EL (cell line): ENCODE data around the gene TGFBR2.

Source experiments
- DNase-seq: peaks from one replicate; pipeline ENCODE4 v3.0.0-alpha.2; 2016

TGFBR2 gene

GRCh38 chr3:30695302-30696061, 89.1 kb downstream of the TGFBR2 start:
- DNase-seq: no peak

- DNase-seq: no peak
Measured at GRCh38 chr3:30696403-30696819, 90.0 kb downstream of the TGFBR2 start.

DNA sequence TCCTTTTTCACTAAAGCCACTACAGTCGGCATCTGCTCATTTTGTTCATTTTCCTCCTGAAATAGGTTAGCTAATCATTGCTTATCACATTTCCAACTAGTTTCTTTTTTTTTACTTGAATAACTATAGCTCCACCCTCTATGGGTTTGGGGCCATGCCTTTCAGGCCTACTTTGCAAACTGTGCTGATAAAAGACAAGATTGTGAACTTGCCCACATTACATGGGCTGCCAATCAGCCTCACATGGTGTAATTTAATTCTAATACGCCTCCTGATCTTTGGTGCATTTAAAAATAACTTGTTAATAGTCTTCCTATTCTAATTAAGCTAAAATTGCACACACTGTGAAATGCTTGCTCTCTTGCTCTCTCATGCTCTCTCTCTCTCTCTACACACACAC, 90.5 kb downstream of the TGFBR2 start:
- DNase-seq: no peak

GRCh38 chr3:30698549-30698948, 92.1 kb downstream of the TGFBR2 start:
- DNase-seq: no peak

DNA sequence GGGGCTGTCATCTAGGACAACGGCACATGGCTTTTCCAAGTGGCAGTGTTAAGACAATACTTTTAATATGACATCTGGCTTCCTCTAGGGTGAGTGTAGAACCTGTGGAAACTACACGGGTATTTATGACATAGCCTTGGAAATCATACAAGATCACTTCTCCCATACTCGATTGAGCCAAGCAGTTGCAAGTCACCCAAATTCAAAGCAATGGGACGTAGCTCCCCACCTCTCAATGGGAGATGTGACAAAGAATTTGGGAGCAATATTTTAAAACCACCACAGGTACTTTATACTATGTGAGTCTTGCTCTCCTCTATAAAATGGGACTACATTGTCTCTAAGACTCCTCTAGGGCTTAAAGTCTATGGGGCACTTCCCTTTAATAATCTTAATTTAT, 93.5 kb downstream of the TGFBR2 start:
- no peak for DNase-seq

DNA sequence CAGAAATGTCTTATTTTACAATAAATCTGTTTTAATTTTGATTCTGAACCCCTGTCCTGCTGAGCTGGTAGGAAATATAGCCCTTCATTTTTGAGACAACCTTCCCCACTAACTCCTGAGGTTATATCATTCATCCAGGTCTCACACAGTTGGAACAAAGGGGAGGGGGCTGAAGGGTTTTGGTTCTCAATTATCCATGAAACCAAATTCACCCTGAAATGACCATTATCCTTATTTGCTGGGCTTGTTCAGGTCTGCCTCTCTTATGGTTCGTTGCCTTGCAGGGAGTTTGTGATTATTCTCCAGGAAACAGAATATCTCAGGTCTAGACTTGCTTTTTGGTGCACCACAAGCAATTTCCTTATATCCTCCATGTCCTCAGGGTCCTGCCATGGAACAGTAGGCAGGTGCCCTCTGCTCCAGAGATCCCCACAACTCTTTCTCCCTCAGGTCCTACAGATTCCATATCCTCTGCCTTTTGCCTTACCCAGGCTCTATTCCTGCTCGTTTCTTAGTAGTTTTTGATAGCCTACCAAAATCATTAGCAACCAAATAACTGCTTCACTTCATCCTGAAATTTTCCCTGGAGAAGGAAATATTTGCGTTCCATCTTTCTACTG, 94.4 kb downstream of the TGFBR2 start:
- no peak for DNase-seq

- no peak for DNase-seq
Measured at GRCh38 chr3:30702038-30702827, 95.8 kb downstream of the TGFBR2 start.

DNA sequence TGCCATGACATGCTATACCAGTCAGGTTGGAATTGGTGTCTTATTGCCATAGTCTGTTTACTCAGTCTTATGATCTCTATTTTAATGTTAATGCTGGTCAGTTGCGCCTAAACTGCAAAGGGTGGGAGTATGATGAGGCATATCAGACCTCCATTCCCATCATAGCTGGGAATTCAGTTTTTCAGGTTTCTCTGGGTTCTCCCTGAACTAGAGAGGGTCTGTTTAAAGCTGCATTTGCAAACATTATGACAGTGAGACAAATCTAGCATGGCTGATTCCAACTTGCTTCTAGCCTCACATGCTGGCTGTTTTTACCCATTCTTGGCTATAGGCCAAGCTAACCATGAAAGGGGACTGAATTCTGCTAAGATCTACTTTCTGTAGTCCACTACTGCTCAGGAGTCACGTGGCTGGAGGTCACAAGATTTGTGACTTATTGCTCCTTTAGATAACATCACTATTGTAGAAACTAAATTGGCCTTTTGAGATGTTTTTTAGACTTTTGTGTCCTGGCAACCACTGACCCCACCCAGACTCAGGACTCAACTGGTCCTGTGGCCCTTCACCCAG, 96.5 kb downstream of the TGFBR2 start:
- DNase-seq: no peak

GRCh38 chr3:30704931-30705890, 98.8 kb downstream of the TGFBR2 start:
- DNase-seq: no peak

DNA sequence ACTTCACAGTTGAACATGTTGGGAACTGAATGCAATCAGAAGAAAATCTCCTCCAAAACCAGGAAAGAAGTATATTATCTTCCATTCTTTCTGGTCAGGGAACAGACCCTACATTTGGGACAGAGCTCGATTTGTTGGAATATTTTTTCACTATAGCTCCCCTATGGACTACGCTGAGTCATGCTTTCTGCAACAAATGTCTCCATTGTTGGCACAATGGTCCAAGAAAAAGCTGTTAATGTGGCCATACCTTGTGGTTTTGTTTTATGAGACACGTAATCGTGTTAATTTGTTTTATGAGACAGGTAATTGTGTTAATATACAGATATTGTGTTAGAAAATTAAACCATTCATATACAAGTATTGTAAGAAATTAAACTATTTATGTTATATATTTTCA, 101.4 kb downstream of the TGFBR2 start:
- DNase-seq: no peak

- DNase-seq: no peak
Measured at GRCh38 chr3:30708472-30708871, 102.1 kb downstream of the TGFBR2 start.

- no peak for DNase-seq
Measured at GRCh38 chr3:30710017-30710416, 103.6 kb downstream of the TGFBR2 start.

DNA sequence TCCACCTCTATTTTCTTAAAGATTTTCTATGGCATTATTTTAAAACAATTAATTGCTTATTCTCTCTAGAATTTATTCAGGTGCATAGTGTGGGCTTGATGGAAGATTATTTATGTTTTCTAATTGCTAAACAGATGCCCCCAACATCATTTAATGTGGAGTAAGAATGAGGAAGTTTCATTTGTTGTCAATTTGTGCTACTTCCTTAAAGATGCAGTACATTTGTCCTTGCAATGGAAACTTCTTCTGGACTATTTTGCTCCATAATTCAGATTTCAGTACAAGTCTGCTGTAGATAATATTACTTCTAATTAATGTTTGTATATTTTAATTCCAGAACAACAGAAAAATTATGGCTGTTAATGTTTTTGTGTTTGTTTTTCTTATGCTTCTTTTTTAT, 104.8 kb downstream of the TGFBR2 start:
- no peak for DNase-seq

GRCh38 chr3:30711867-30712266, 105.5 kb downstream of the TGFBR2 start:
- DNase-seq: no peak

DNA sequence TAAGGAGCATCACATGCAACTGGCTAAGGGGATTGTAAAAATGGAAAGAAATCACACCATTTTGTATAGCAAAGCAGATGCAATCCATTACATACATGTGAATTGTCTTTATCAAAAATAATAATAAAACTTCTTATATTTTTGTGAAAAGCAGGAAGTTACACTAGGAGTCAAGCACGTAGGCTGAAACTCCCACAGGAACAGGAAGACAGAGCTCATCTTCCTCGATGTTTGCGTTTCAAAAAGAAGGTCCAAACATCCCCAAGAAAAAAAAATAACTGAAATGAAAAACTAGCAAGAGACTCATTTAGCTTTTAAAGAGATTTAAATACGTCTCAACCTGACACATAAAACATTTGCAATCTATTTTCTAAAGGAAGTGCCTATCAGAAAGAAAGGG, 106.6 kb downstream of the TGFBR2 start:
- no peak for DNase-seq

DNA sequence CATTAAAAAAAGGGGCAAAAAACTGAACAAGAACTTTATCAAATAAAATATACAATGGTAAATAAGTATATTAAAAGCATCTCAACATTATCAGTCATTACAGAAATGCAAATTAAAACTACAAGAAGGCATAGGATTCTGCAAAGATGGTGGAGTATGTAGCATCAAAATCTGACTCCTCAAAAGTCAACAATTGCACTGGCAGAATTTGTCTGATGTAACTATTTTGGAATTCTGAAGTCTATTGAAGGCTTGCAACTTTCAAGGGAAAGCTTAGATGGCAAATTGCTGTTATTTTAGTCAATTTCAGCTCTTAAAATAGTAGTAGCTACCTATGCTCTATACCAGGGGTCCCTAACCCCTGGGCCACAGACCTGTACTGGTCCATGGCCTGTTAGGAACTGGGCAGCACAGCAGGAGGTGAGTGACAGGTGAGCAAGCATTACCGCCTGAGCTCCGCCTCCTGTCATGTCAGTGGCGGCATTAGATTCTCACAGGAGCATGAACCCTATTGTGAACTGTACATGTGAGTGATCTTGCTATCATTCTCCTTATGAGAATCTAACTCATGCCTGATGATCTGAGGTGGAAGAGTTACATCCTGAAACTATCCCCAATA, 107.6 kb downstream of the TGFBR2 start:
- peak; percentile 6 for DNase-seq

- no peak for DNase-seq
Measured at GRCh38 chr3:30719536-30719935, 113.1 kb downstream of the TGFBR2 start.

- peak; percentile 78 for DNase-seq
Measured at GRCh38 chr3:30720586-30721313, 114.3 kb downstream of the TGFBR2 start.

DNA sequence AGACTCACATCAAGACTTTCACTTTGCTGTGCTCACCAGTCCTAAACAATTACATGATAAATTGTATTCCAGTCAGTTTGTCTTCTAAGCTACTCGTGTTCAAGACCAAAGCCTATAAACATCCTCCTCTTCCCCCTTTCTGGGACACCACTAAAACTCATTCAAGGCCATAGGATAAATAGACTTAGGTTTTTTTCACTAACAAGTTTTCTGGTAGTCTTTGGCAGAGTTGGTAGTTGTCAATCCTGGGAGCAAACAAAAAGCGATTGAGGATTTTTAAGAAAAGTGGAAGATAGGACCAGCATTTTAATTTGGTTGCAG, 114.9 kb downstream of the TGFBR2 start:
- no peak for DNase-seq

GRCh38 chr3:30723211-30723610, 116.8 kb downstream of the TGFBR2 start:
- no peak for DNase-seq

DNA sequence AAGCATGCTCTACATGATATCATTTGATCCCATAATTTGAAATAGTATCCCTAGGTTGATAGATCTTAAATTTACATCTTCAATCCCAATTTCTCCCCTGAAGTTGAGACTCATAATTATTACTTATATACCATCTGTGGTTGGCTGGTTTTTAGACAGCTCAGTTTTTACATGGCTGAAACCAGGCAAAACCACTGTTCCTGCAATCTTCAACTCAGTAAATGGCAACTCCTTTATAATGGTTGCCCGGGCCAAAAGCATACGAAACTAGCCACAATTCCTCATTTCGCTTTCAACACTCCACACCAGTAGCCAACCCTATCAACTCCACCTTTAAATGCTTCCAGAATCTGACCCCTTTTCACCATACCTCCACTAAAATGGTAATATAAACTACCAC, 118.5 kb downstream of the TGFBR2 start:
- DNase-seq: no peak
